Fibroblast of the aortic adventitia (primary cell): ENCODE measurements around the gene NFATC1. TPM values are rescaled to one million over a fixed set of nuclear protein-coding genes. Genes with fewer than 3 reads are reported as not detected.
"Not testable (repeated sequence)": the region's sequence is repeated elsewhere in the genome, so short reads cannot be mapped to it uniquely, and the experiment has no call there.

Experiments used
- DNase-seq: peaks from one replicate; pipeline ENCODE4 v3.0.0-alpha.2; 2010; ENCODE audit warnings: low read depth
- H3K4me3 ChIP-seq: 2 replicates; pipeline ENCODE4 v1.5.1; 2011; ENCODE audit warnings: low read depth, mild to moderate bottlenecking, control low read depth, low read length, moderate library complexity
- total RNA-seq: library from RNA; depleted of rRNA; stranded (reverse); fragments of >200 nt; gene quantifications from 2 replicates; pipeline ENCODE4 v1.2.3, GENCODE V29; 2012; ENCODE audit warnings: low replicate concordance
- TF ChIP-seq, protein P1 (sequence below): IDR thresholded peaks from 2 replicates; pipeline ENCODE4 v1.5.1; 2011; ENCODE audit warnings: mild to moderate bottlenecking, low read length, control low read depth, inconsistent platforms; ENCODE audit not compliant: insufficient read depth

NFATC1 gene
- total RNA-seq, 1 donor: 3.0 TPM

DNA sequence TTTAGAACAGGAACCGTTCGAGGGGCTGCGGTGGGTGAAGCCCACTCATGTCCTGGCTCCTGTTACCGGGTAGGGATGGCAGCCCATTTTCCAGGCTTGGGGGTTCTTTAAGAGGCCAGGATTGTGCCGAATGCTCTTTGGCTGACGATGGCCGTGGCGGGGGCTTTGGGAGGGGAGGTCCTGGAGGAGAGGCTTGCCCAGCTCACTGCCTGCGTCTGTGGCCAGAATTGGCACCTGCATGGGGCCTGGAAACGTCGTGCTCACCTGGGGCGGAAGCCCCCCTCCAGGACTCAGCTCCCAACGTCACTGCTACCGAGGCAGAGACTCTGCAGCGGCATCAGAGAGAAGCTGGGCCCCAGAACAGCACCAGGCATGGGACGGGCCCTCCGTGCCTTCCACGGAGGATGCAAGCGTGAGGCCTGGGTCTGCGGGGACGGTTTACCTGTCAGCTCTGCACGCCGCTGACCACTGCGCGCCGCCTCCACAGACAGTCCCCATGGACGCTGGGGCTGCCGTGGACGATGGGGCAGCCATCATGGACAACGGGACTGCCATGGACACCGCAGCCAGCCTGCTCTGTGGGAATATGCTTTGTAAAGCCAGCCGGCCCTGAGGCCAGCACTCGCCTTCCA lies 82.9 kb downstream of the NFATC1 start:
- no peak for DNase-seq
- H3K4me3 ChIP-seq: no peak overlapping the region
- TF ChIP-seq, protein P1, sequence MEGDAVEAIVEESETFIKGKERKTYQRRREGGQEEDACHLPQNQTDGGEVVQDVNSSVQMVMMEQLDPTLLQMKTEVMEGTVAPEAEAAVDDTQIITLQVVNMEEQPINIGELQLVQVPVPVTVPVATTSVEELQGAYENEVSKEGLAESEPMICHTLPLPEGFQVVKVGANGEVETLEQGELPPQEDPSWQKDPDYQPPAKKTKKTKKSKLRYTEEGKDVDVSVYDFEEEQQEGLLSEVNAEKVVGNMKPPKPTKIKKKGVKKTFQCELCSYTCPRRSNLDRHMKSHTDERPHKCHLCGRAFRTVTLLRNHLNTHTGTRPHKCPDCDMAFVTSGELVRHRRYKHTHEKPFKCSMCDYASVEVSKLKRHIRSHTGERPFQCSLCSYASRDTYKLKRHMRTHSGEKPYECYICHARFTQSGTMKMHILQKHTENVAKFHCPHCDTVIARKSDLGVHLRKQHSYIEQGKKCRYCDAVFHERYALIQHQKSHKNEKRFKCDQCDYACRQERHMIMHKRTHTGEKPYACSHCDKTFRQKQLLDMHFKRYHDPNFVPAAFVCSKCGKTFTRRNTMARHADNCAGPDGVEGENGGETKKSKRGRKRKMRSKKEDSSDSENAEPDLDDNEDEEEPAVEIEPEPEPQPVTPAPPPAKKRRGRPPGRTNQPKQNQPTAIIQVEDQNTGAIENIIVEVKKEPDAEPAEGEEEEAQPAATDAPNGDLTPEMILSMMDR: no peak

DNA sequence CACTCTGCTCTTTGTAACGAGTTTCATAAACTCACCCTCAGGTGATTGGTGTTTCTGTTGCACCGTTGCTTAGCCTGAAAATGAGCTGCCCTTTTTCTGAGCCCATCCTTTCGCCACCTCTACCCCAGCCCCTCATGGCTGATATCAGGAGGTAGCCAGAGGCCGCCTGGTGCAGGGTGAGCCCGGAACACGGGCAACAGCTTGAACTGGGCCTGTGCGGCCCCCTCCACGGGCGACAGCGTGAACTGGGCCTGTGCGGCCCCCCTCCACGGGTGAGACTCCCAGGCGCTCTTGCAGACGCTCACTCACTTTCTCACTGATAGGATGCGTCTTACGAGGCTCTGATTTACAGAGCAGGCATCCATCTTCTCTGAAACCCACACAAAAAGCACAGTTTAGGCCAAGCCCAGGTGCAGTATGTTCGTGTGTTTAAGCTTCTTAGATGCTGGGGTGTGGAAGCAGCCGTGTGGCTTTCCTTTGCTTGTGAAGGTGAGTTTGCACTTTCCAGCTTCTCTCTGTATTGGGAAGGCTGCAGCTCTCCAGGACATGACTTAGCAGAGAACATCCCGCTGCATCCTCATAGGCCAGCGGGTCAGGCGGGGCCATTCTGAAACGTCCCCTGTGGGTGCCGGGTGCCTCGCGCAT lies 83.5 kb downstream of the NFATC1 start:
- no peak overlapping the region for H3K4me3 ChIP-seq
- TF ChIP-seq, protein P1: no peak
- no peak for DNase-seq

DNA sequence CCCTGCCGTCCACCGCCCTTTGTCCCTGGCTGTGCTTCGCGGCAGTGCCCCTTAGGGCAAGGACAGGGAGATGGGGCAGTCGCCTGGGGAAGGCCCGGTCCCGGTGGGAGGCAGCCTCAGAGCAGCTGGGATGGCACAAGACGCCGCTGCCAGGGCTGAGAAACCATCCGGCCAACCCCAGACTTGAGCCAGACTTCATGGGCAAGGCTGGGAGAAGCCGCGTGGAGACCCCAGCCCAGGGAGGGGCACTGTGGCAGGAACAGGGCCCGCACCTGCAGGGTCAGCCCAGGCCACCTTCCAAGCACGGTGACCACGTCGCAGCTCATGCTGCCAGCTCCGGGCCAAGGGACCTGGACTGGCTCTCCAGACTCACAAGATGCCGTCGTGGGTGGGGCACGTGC lies 84.0 kb downstream of the NFATC1 start:
- H3K4me3 ChIP-seq: no peak overlapping the region
- TF ChIP-seq, protein P1: no peak
- no peak for DNase-seq

DNA sequence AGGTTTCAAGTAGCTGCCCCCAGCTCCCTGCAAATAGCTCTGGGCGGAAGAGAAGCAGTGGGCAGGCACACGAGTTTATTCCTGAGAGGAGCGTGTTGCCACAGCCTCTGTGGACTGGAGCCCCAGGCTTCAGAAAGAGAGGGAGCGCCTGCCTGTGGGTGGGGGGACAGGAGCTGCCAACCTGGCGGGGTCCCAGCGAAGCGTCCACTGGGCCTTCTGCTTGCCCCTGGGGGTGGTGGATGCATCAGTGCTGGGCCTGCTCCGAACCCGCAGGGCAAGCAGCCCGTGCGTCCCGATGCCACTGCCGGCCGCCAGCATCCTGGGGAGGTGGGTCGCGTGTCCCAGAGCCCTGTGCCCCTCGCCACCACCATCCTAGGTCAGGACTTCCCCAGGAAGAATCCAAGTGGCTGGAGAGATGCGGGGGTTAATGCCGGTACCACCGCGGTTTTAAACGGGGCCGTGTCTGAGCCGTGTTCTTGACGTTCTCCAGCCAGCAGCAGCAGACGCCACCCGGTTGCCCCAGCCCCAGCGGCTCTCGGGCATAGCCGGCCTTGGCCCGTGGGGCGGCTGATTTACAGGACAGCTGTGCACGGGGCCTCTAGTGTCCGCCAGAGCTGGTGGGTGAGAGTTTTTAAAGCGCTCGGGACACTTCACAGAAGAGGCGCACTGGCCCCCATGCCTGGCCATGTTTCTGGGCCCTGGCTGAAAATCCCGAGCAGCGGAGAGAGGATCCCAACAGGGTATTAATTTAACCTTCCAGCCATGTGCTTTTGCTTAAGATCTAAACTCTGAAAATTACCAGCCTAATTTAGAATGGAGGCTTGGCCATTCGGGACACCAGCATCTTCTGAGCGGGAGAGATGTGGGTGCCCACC lies 84.7 kb downstream of the NFATC1 start:
- H3K4me3 ChIP-seq: no peak overlapping the region
- TF ChIP-seq, protein P1: no peak
- DNase-seq: no peak

DNA sequence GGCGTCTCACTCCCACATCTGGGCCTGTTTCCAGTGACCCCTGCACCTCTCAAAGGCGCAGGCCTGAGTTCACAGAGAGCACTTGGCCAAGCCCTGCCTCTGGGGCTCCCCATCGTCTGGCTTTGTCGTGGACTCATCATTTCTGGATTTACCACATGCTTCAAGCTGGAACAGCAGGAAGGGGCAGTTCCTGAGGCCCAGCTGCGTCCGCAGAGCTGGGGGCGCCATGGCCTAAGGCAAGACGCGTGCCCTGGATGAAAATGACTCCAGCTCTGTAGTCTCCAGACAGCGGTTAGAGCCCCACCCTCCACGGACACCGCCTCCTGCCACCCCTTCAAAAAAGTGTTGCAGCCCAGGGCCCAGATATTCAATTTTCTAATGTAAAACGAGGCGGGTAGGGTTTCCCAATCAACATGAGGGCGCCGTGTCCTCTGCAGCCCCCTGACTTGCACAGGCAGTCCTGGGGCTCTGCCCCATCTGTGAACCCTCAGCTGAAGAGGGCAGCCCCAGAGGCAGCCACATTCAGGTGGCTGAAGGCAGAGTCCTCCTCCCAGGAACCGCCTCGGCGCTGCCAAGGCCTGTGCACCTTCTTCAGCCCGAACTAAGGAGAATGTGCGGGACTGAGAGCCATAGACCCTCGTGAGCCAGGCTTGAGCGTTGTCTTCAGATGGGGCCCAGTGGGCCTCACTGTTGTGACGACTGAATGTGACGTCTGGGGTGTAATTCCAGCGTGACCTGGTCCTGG lies 85.5 kb downstream of the NFATC1 start:
- TF ChIP-seq, protein P1: no peak
- no peak overlapping the region for H3K4me3 ChIP-seq
- no peak for DNase-seq

DNA sequence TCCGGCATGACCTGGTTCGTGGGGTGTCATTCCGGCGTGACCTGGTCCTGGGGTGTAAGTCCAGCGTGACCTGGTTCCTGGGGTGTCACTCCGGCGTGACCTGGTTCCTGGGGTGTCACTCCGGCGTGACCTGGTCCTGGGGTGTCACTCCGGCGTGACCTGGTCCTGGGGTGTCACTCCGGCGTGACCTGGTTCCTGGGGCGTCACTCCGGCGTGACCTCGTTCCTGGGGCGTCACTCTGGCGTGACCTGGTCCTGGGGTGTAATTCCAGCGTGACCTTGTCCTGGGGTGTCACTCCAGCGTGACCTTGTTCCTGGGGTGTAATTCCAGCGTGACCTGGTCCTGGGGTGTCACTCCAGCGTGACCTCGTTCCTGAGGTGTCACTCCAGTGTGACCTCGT lies 87.7 kb downstream of the NFATC1 start:
- H3K4me3 ChIP-seq, DNase-seq: not testable (repeated sequence)
